Psoas muscle (tissue), 8 donors: ENCODE data around the gene ZNF710. TPM values are rescaled to one million over a fixed set of nuclear protein-coding genes. Genes with fewer than 3 reads are reported as not detected.

Source experiments
- ATAC-seq, 4 donors: fragments of 200-7000 bp; cut with Tn5 transposase; one replicate each; pipeline ENCODE4 v1.9.1; 2020; ENCODE audit warnings: moderate library complexity in 3 of 4, mild to moderate bottlenecking in 2 of 4
- DNase-seq, 2 donors: peaks; one replicate each; pipeline ENCODE4 v3.0.0-alpha.2; 2020
- H3K27ac ChIP-seq: fragments of 200-600 bp; one replicate; pipeline ENCODE4 v1.8.0; 2022
- H3K27me3 ChIP-seq, 3 donors: fragments of 200-600 bp in 1 of 3; one replicate each; pipeline versions ENCODE4 v1.6.1 to v1.8.0; 2013 to 2022; ENCODE audit warnings: low read length in 2 of 3, mild to moderate bottlenecking in 2 of 3, moderate library complexity in 1 of 3; ENCODE audit not compliant: insufficient read depth in 3 of 3
- H3K36me3 ChIP-seq, 2 donors: fragments of 200-600 bp in 1 of 2; one replicate each; pipeline versions ENCODE4 v1.6.1 to v1.8.0; 2013 to 2022; ENCODE audit warnings: low read depth in 1 of 2, mild to moderate bottlenecking in 1 of 2, moderate library complexity in 1 of 2; ENCODE audit not compliant: insufficient read depth in 1 of 2
- H3K4me1 ChIP-seq: fragments of 200-600 bp; one replicate; pipeline ENCODE4 v1.8.0; 2022
- H3K4me3 ChIP-seq: fragments of 200-600 bp; one replicate; pipeline ENCODE4 v1.8.0; 2022; ENCODE audit warnings: mild to moderate bottlenecking
- H3K9me3 ChIP-seq: fragments of 200-600 bp; one replicate; pipeline ENCODE4 v1.8.0; 2022
- WGBS, 3 donors: extraction: QIAGEN DNeasy Blood & Tissue Kit; methylation state at CpG; one replicate each; pipeline versions ENCODE4 v1.1.6 to v1.1.7; 2013; 5-methylcytosine and 5-hydroxymethylcytosine counted together
- intact Hi-C, 2 donors: fragments of 100-400 bp; cut with DNase I; formaldehyde crosslinking; loops; one replicate each; pipeline versions ENCODE4 v1.11.0 to v1.14.2; 2022
- polyA plus RNA-seq, 3 donors: library from polyadenylated mRNA; stranded (reverse); fragments of 200-250 nt; gene quantifications; one replicate each; pipeline ENCODE4 v1.2.3, GENCODE V29; 2013
- total RNA-seq, 4 donors: library from RNA; stranded (reverse); fragmentation: NEBNext Ultra II Directional in 2 of 4; extraction: Animal tissue kit (Norgen Biotek cat#: 25700) in 2 of 4; gene quantifications; one replicate each; pipeline versions ENCODE4 v1.2.1 to v1.2.4, GENCODE V29; 2021 to 2023
- TF ChIP-seq, protein P1 (sequence below): fragments of 200-600 bp; IDR thresholded peaks from one replicate; pipeline ENCODE4 v1.8.0; 2022; ENCODE audit warnings: antibody characterized with exemption
- donor health status: healthy with polysubstance abuse.
- donor health status: DM: no; HTN: no; CAD: no; lungs with moderate emphysema.
- donor health status: Bipolar disorder and iron deficiency.
- donor health status: healthy.
- donor health status: DM: yes; HTN: yes; CAD: no.
- donor health status: DM: no; HTN: no; CAD: no.
- donor health status: DM: no; HTN: no; CAD: no.
- donor health status: DM: yes; HTN: yes; CAD: no.

ZNF710 gene
- total and polyA plus RNA-seq, 7 donors, result 1.3 to 8.1 (median 4.5) TPM

DNA sequence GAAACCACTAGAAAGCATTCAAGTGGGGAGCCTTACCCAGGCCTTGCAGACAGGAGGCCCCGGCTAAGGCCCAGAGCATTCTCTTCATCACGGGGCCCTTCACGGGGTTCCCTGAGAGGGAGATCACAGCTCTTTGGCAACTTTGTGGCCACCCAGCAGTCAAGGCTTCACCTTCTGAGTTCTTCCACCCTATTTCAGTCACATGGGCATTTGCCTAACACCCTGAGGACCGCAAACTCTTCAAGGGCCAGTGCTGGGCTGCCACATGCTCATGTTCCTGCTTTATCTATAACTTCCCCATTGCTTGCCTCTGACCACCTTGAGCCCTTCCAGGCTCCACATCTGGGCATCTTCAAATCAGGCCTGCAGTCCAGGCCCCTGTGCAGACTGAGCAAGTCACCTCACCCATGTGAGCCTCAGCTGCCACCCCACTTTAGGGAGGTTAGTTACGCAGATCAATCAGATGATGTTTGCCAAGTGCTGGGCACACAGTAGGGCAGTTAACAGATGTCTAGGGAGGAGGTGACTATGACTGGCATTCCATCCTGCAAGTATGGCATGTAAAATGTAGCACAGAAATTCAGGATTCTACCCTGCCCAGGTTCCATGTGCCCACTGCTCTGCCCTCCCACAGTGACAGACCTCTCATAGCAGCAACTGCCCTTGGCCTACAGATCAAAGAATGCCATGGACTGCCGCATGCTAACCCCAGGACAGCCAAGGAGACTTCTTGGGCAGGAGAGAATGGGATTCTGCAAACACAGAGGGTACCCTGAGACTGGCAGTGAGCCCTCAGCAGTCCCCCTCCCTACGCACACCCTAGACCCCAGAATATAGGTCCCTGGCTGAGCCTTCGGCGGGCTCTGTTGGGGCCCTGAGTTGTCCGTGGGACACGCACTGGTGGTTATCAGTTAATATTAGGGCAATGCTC is 37.6 kb upstream of the ZNF710 start:
- intact Hi-C loops, result no loop called here
- H3K9me3 ChIP-seq, result no peaks in the 10 kb centered on the region
- H3K4me1 ChIP-seq, result no peaks in the 10 kb centered on the region
- no peak for ATAC-seq
- no peak overlapping the region for H3K27ac ChIP-seq
- TF ChIP-seq, protein P1, sequence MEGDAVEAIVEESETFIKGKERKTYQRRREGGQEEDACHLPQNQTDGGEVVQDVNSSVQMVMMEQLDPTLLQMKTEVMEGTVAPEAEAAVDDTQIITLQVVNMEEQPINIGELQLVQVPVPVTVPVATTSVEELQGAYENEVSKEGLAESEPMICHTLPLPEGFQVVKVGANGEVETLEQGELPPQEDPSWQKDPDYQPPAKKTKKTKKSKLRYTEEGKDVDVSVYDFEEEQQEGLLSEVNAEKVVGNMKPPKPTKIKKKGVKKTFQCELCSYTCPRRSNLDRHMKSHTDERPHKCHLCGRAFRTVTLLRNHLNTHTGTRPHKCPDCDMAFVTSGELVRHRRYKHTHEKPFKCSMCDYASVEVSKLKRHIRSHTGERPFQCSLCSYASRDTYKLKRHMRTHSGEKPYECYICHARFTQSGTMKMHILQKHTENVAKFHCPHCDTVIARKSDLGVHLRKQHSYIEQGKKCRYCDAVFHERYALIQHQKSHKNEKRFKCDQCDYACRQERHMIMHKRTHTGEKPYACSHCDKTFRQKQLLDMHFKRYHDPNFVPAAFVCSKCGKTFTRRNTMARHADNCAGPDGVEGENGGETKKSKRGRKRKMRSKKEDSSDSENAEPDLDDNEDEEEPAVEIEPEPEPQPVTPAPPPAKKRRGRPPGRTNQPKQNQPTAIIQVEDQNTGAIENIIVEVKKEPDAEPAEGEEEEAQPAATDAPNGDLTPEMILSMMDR, result no peak
- 93 to 96% (median 94%) methylated on average over 11 of the region's 11 CpGs for WGBS, 3 donors
- H3K4me3 ChIP-seq, result no peak overlapping the region
- H3K36me3 ChIP-seq, result no peaks in the 10 kb centered on the region
- no peaks in the 10 kb centered on the region for H3K27me3 ChIP-seq
- DNase-seq, result no peak

DNA sequence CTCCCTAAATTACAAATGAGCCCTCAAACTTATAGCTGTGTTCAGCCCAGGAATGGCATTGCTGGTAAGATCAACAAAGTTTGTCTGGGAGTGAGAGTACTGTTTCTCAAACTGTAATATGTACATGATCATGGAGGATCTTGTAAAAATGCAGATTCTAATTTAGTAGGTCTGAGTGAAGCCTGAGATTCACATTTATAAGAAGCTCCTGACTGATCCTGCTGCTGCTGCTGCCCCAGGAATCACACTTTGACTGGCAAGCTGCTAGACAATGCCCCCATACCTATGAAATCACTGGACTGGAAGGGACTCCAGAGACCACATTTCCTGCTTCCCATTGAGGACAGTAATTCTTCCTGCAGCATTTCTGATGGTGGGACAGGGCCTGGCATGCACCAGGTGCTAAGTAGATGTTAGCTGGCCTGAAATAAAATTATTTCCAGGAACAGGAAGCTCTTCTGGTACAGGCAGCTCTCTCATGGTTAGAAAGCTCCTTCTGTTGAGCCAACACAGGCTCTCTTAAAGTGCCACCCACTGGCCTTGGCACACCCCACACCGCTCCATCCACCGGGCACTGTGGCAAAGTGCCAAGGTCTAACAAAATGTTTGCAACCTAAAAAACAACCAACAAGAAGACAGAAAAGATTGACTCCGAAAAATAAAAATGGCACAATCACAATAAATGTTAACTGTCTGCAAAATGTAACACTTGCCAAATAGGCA is 36.7 kb upstream of the ZNF710 start:
- 35 to 44% (median 40%) methylated on average over 3 of the region's 3 CpGs for WGBS, 3 donors
- no peak for DNase-seq
- no peaks in the 10 kb centered on the region for H3K4me1 ChIP-seq
- H3K27ac ChIP-seq, result no peak overlapping the region
- no peaks in the 10 kb centered on the region for H3K36me3 ChIP-seq
- H3K9me3 ChIP-seq, result no peaks in the 10 kb centered on the region
- intact Hi-C loops, result no loop called here
- TF ChIP-seq, protein P1, result no peak
- no peak overlapping the region for H3K4me3 ChIP-seq
- H3K27me3 ChIP-seq, result no peaks in the 10 kb centered on the region
- no peak for ATAC-seq

DNA sequence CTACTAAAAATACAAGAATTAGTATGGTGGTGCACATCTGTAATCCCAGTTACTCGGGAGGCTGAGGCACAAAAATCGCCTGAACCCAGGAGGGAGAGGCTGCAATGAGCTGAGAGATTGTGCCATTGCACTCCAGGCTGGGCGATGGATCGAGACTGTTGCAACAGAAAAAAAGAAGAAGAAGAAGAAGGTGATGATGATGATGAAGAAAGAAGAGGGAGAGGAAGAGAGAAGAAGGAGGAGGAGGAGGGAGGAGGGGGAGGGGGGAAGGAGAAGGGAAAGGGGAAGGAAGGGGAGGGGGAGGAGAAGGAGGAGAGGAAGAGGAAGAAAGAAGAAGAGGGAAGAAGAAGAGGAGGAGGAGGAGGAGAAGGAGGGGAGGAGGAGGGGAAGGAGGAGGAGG is 33.2 kb upstream of the ZNF710 start:
- intact Hi-C loops, result no loop called here
- no peaks in the 10 kb centered on the region for H3K36me3 ChIP-seq
- TF ChIP-seq, protein P1, result no peak
- no peak overlapping the region for H3K27ac ChIP-seq
- no peaks in the 10 kb centered on the region for H3K9me3 ChIP-seq
- peaks cover 4% of the 10 kb centered on the region for H3K4me1 ChIP-seq
- ATAC-seq (no peak), DNase-seq (no peak)
- H3K27me3 ChIP-seq, result no peaks in the 10 kb centered on the region
- no peak overlapping the region for H3K4me3 ChIP-seq
- 83 to 93% (median 91%) methylated on average over 4 of the region's 4 CpGs for WGBS, 3 donors

DNA sequence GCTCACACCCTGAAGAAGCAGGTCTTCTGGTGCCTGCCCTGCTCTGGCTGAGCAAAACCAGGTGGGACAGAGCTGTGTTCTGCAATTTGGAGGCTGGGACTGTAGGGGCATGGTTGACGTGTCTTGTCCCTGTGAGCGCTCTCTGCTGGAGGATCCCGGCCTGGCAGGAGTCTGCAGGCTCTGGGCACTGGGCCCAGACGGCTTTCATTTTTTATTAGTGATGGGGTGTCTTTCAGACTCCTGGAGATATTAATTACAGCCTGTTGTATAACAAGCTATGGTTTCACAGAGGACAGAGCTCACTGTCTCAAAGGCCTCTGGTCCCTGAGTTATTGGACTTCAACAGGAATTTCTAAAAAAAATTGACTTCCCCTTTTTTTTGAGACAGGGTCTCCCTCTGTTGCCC is 29.5 kb upstream of the ZNF710 start:
- peak; percentile 71 to 95 (median 87) for ATAC-seq
- no peaks in the 10 kb centered on the region for H3K27me3 ChIP-seq
- intact Hi-C loops, result no loop called here
- 13 to 46% (median 31%) methylated on average over 4 of the region's 4 CpGs for WGBS, 3 donors
- TF ChIP-seq, protein P1, result peak; percentile 49
- H3K4me1 ChIP-seq, result peaks cover 4% of the 10 kb centered on the region
- no peak overlapping the region for H3K27ac ChIP-seq
- DNase-seq, result peak; percentile 34 to 64
- no peak overlapping the region for H3K4me3 ChIP-seq
- H3K9me3 ChIP-seq, result no peaks in the 10 kb centered on the region
- no peaks in the 10 kb centered on the region for H3K36me3 ChIP-seq
